GM12891 (cell line): ENCODE results near the gene SMIM22.

Source experiments
- PAX5 ChIP-seq: IDR thresholded peaks from 2 replicates; pipeline ENCODE4 v1.6.1; 2011; ENCODE audit warnings: low read length, moderate library complexity, mild to moderate bottlenecking; ENCODE audit not compliant: insufficient read depth, severe bottlenecking
- POLR2A ChIP-seq: IDR thresholded peaks from 2 replicates; pipeline ENCODE4 v1.6.1; 2011; ENCODE audit warnings: low read depth, low read length, control low read depth
- POLR2AphosphoS5 ChIP-seq: IDR thresholded peaks from 2 replicates; pipeline ENCODE4 v1.6.1; 2011; ENCODE audit warnings: low read depth, low read length, control low read depth
- SPI1 ChIP-seq: IDR thresholded peaks from 2 replicates; pipeline ENCODE4 v1.6.1; 2011; ENCODE audit warnings: low read depth, low read length, control low read depth
- TAF1 ChIP-seq: IDR thresholded peaks from 2 replicates; pipeline ENCODE4 v1.6.1; 2011; ENCODE audit warnings: low read depth, low read length, control low read depth

GRCh38 chr16:4803401-4803844, 8.3 kb downstream of the SMIM22 start:
- TF ChIP-seq POLR2A (no peak), POLR2AphosphoS5 (no peak), TAF1 (no peak), PAX5 (no peak), SPI1 (no peak)
